Frontal cortex (tissue), 4 donors: Measurements from ENCODE around the gene XYLT1. TPM values are rescaled to one million over a fixed set of nuclear protein-coding genes. Genes with fewer than 3 reads are reported as not detected.

Experiments
- DNase-seq, 2 donors: peaks; one replicate each; pipeline ENCODE4 v3.0.0; 2012; ENCODE audit warnings: low spot score in 2 of 2
- FAIRE-seq: peaks from 2 replicates; lab custom pipeline; 2012; peaks lifted over from hg19 to GRCh38; lab: Jason Lieb, UNC
- total RNA-seq: library from RNA; depleted of rRNA; stranded (reverse); fragments of >200 nt; gene quantifications from one replicate; pipeline ENCODE4 v1.2.3, GENCODE V29; 2014
- donor health status: control.
- donor health status: control.
- donor health status: control.

XYLT1 gene
- total RNA-seq, 1 donor from 2014 or later, result 28.9 TPM

DNA sequence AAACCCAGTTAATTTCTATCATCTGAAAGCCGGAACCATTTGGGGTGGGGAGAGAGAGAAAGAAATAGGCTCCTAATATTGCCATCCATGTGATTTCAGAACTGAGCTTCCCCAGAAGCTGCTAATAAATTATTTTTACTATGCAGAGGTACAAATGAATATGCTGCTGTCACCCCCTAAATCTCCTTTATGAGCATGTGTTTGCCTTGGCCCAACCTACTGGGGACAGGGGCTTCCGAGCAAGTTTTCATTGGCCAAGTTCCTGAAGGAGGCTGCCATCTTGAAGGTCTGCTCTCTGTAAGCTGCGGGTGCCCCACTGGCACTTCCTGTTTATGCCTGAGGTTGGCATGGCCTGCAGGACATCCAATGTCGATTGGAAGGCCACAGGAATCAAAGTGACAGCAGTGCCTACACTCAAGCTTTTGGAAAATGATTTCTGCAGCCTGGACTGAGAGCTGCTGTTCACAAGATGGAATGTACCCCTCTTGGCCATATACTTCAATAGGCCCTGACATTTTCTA is 194.7 kb downstream of the XYLT1 start:
- no peak for FAIRE-seq
- no peak for DNase-seq

DNA sequence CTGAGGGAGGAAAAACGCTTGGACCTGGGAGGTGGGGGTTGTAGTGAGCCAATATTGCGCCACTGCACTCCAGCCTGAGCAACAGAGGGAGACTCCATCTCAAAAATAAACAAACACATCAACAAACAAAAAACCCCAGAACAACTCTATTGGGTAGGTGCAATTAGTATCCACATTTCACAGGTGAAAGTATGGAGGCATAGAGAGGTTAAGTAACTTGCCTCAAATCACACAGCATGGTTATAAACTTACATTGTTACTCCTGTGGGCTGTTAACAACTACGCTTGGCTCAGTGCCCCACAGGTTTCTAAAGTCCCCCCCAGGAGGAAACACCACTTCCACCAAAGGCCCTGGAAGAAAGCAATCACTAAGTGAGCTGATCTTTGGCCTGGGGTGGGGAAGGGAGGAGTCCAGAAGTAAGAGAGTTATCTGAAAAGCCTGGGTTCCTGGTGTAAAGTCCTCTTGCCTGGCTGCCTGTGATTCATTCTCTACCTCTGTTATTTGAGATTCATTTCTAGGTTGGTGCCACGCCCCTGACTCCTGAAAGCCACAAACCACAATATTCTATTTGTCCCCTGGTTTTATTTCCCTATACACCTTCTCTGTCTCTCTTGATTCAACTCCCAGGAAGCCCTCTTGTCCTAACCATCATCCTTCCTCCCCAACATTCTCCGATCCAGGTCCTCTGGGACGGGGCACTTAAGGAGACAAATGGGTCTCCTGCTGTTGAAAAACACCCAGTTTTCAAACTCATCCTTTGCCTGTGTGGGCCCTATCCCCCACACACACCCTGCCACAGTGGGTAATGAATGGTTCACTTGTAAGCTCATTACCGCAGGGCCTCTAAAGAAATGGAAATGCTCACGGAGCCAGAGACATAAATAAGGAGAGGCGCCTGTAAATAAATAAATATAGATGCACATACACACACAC is 195.4 kb downstream of the XYLT1 start:
- DNase-seq (no peak), FAIRE-seq (no peak)

DNA sequence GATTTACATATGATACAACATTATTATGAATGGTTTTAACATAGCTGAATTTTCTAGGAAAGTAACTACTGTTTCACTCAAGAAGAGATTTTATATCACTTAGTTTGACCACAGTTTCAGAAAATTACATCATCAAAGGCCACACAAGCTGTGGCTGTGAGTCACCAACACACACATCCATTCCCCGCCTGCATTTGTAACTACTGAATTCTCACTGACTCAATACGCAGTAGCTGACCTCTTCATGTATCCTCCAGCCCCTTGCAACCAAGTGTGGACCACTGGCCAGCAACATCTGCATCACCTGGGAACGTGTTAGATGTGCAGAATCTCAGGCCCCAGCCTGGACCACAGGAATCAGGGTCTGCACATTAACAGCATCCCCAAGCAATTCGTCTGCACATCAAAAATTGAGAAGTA is 197.6 kb downstream of the XYLT1 start:
- DNase-seq, result no peak
- FAIRE-seq, result no peak

DNA sequence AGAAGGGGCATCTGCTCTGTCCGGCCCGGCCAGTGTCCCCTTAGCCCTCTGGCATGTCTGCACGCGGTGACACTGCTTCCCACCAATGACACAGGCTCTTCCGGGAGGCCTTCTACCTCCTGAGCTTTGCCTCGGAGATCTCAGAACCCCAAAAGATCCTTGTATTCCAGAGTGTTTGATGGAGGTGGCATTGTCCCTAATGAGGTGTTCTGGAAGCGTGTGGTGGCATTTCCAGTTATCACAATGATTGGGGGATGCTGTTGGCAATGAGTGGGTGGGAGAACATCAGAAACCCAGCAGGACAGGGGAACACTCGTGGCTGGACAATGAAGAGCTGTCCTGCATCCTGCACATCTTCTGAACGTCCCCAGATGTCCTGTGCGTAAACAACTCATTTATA is 198.0 kb downstream of the XYLT1 start:
- DNase-seq, result no peak
- no peak for FAIRE-seq

DNA sequence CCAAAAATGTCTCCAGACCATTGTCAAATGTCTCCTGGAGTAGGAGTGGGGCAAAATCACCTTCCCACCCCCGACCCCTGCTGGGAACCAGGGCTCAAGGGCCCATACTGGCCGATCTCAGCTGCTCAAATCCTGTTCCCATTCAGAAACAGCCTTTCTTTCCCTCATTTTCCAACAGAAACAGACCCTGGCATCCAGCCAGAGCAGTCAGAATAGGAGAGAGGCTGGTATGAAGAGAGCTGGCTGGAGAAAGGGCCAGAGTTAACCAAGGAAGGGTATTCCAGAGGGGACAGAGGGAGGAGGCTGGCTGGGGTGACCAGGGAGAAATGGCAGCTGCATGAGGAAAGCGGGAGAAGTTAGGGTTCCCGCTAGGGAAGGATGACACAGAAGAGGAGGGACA is 199.1 kb downstream of the XYLT1 start:
- FAIRE-seq (no peak), DNase-seq (no peak)

DNA sequence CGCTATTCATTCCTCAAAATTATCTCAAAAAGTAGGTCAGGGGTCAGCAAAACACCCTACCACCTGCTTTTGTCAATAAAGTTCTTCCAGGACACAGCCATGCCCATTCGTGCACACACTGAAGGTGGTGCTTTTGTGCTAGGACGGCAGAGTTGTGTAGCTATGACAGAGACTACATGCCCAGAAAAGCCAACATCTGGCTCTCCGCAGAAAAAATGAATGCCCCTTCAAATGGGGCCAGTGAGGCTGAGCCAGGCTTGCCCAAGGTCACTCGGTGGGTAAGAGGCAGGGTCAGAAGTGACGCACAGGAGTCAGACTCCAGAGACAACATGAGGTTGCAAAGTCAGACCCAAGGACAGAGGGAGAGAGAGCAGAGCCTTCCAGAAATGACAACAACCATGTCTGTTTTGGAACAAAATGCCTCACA is 200.1 kb downstream of the XYLT1 start:
- no peak for DNase-seq
- FAIRE-seq, result no peak

DNA sequence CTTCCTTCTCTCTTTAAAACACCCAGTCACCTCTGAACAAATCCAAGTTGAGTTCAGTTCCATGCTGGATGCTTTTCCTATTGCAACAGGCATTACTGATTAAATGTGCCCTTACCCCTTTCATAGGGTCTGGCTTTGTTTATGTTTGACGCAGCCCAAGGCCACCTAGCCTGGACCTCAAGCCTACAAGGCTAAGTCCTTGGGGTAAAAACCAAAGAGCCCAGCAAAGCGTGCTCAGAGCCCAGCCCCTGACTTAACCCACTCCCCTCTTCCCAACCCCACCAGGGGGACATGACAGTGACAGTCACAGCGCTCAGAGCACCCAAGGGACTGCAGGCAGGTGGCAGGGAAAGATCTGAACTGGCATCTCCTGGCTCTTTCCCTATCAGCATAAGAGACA is 200.6 kb downstream of the XYLT1 start:
- FAIRE-seq, result no peak
- no peak for DNase-seq

DNA sequence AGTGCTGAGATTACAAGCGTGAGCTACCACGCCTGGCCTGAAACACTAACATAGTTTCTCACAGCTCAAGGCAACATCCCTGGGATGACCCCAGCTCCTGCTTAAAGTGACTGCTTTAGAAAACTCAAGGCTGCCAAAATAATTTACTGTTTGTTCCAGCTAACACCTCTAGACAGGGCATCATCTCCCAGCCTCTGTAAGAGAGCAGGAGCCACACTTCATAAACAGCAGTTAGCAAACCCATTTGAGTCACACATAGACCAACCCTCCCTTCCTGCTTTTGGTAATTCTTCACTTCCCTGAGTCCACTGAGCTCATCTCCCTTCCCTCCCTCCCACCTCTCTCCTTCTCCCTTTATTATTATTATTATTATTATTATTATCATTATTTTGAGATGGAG is 201.3 kb downstream of the XYLT1 start:
- DNase-seq, result no peak
- no peak for FAIRE-seq

DNA sequence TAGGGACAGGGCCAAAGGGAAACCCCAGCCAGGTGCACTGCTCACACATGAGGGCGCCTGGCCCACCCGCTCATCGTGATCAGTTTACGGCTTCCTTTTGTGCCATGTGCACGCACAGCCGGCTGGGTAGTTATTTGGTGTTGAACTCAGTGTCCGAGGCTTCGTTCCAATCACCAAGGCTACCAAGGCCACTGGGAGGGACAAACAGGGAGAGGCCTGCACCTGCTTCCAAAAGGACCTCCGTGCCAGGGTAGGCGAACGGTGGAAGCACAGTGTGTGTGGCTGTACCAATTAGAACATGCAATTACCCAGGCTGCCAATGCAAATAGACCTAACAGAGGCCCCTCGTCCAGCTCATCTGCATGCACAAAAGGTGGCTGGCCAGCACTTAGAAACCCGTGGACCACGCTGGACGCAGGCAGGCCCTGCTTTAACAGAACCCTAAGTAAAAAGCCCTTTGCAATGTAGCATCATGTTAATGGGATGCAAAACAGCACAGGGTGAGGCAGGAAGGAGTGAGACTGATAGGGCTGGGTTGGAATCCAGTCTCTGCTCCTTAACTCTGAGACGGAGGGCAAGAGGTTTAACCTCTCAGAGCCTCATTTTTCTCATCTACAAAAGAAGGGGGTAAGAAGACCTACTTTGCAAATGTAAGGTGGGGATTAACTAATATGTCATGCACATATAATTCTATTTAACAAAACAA is 204.0 kb downstream of the XYLT1 start:
- peak in 1 of 2 donors; percentile 20 for DNase-seq

DNA sequence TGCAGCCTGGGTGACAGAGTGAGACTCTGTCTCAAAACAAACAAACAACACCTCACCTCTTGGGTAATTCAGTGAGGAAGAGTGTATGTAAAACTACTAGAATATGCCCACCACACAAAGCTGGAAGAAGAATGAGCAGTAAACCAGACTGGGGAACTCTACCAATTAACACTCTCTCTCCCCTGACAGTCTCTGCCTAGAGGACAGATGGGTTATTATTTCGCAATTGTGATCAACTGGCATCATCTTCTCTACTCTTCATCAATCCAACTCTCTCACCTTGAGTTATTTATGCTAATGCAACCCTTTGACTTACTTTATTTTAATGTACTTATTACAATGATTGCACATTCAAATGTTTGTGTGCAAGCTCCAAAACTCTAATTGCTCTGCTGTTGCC is 205.6 kb downstream of the XYLT1 start:
- no peak for FAIRE-seq
- DNase-seq, result no peak

More for the DNA sequence above, 204.0 kb downstream of the XYLT1 start:
- FAIRE-seq, result no peak

DNA sequence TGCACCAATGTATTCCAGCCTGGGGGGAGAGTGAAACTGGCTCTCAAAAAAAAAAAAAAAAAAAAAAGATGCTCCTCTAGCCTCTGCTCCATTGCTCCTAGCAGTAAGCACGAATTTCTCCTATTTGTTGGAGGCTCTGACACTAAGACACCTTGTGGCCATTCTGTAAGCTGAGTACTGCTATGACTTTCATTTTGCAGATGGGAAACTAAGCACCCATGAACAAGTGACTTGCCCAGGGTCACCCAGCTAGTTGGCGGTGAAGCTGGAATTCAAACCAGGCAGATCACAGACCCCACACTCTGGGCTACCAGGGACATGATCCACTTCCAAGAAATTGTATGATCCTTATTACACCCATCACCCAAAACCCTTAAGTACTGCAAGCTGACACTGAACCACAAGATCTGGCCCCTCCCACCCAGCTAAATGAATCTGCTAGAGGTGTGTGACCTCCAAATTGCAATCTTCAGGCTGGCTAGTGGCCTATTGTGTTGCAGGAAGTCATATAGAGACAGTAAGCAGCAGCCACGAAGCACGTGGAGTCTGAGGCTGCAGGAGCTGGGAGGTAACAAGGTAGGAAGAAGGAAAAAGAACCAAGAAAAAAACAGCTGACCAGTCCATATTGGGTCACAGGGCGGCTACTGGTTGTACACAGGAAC is 209.4 kb downstream of the XYLT1 start:
- DNase-seq (no peak), FAIRE-seq (no peak)

DNA sequence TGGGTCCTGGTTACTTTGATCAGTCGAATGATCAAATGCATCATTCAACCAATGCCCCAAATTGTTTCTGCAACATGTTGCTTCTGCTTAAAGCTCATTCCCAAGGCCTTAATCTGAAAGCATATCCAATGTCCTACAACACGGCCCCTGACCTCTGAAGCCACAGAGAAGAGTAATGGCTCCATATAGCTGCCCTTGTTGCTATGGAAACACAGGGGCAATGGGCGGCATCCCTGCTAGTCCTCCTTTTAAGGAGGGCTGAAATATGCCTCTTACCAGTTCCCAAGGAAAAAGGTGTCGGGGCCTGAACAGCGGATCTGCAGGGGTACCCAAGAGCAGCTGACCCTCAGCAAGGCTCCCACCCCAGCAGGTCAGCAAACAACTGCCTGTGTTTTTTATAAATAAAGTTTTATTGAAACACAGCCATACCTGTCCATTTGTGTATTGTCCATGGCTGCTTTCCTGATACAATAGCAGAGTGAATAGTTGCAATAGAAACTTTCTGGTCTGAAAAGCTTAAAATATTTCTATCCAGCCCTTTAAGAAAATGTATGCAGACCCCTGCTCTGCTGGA is 210.4 kb downstream of the XYLT1 start:
- no peak for DNase-seq
- no peak for FAIRE-seq

DNA sequence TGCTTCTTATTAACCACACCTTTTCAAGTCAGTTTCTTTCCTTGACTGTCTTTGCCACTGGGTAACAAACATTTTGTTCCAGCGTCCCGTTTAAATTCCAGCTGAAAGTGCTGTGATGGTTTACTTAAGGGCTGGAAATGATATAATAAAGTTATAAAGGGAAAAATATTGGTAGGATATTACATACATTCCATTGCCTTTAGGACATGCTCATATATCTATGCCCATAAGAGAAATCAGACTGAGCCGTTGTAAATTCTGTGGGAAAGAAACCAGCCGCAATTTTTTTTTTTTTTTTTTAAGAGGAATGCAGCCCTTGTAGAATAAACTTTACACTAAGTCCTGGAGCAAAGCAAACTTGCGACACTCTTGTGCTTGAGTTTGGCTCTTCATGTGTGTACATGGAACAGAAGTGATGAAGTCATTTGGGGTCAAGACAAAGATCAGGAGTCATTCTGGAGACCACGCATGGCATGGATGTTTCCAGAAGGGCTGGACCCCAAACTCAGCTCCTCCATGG is 210.9 kb downstream of the XYLT1 start:
- DNase-seq (no peak), FAIRE-seq (no peak)

DNA sequence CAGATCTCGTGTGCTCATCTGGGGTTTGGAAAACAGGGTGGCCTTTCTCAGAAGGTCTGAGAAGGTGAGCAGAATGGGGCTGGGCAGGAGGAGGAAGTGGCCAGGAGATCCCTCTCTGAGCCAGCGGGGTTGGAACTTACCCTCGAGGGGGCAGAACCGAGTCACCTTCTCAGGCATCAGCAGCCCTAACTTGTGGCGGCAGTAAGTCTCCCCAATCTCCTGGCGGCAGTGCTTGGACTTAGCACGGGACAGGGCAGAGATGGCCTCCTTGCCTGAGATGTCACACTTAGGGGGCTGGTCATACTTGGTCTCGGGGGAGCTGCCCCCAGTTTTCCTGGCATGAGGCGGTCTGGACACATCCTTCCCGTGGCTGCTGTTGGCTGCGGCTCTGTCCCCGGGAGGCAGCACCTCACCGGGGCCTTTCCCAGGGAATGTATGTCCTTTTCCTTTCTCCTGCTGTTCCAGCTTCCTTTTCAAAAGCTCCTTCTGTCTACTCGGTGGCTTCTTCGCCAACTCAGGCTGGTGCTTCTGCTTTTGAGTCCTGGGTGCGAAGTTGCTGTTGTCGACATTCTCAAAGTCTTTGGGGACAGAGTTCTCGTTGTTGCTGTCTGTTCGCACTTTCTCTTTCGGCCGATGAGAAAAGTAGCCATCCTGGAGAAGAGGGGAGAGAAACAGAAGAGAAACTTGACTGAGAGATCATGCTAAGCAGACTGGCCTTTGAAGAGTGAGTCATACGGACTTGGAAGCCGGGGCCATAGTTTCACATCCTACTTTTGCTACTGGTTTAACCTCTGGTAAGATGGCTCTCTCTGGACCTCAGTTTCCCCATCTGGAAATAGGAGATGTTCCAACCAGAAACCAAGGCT is 211.7 kb downstream of the XYLT1 start:
- DNase-seq (peak in 1 of 2 donors; percentile 16), FAIRE-seq (no peak)

DNA sequence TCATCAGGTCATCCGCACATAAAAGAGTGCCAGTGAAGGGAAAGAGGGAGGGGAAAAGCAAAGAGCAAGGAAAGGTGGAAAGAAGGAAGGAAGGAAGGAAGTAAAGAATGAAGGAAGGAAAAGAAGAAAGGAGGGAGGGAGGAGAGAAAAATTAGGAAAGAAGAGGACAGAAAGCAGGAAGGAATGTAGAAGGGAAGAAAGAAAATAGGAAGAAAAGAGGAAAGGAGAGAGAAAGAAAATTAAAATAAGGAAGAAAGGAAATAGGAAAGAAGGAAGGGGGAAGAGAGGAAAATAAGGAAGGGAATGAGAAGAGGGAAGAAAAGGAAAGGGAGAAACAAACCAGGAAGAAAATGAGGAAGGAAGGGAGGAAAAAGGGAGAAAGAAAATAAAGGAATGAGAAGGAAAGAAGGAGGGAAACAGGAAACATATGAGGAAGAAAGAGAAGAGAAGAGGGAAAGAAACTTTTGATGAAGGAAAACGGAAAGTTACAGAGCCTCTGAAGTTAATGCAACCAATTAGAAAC is 212.6 kb downstream of the XYLT1 start:
- DNase-seq (no peak), FAIRE-seq (no peak)

DNA sequence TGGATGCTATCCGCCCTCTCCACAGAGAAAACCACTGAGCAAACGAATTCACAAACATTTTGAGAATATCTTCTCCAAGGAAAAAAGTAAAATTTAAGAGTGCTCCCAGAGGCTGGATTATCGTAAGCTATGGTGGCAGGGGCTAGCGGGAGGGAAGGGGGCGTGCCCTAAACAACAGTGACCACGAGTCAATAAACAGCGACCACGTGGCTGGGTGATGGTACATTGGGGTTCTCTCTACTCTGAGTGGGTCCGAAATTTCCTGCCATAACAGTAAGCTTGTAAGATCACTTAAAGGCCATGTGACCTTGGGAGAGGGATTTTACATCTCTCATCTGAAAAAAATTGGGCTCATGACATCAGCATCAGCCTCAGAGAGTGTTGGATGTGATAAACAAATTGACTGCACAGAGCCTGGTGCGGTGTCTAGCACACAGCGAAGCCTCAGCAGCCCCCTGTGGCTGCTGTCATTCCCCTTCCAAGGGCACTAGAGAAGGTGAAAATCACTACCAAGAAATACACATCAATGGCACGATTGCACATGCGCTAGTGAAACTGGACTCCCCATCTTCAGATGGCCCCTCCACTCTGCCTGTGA is 213.2 kb downstream of the XYLT1 start:
- FAIRE-seq, result no peak
- no peak for DNase-seq

DNA sequence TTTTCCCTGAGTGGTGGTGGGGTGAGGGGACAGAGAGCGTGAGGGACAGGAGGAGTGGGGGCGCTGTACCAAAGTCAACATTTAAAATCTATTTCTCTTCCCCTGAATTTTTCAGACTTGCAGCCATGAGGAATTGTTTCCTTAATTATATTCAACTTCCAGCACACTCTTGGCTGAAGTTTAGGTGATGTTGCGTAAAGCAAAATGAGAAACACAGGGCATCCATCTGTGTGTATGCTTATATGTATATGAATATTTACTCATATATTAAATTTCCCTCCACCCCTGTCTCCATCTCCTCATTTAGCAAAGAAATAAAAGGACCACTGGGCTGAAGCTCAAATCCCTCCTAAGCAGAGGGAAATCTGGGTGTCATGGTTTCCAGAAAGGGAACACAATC is 218.1 kb downstream of the XYLT1 start:
- no peak for FAIRE-seq
- no peak for DNase-seq

DNA sequence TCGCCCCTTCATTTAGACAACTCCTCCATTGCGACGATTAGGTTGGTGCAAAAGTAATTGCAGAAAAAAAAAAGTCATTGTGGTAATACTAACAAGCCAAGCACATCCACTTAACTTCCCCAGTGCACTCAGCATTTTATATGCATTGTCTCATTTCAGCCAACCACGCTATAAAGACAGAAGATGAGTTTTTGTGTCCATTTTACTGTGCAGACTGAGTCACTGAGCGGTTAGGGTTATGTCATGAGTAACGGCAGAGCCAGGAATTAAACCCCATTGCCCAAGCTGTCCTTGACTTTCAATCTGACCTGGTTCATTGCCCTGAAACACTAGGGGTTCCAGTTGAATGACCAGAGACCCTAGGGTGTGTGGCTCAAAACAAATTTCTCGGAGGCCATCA is 218.7 kb downstream of the XYLT1 start:
- FAIRE-seq (no peak), DNase-seq (no peak)
